ENCODE data around the gene PHPT1.
"Not testable (repeated sequence)": the region's sequence is repeated elsewhere in the genome, so short reads cannot be mapped to it uniquely, and the experiment has no call there.

PHPT1 gene

DNA sequence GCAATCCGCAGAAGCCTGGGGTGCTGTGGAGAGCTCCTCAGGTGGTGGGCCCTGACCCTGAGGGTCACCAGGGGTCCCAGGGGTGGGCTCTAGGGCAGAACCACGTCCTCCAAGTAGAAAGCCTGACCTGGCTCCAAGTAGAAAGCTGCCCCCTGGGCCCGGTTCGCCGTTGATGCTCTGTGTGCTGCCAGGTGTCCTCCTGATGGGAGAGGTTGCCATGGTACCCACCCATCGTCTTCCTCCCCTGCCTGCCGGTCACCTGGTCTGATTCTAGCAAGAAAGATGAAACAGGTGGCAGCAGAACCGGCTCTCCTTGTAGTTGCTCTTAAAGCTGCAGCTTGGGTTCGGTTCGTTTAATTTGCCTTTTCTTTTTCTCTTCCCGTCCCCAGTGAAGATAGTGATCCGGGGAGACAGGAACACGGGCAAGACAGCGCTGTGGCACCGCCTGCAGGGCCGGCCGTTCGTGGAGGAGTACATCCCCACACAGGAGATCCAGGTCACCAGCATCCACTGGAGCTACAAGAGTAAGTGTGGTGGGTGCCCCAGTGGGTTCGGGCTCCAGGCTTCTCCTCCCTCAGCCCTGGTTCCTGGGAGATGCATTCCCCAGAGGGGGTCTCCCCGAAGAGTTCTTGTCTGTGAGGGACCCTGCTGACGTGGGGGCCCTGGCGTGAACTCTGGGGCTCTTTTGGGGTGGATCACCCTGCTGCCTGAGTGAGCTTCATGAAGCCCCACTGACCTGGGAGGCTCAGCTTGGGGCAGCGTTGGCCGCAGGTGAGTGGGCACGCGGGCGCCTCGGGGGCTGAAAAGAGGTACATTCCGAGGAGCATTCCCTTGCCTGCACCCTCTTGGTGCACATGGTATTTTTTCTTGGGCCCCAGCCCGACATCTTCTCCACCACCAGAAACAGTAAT lies 25.8 kb upstream of the PHPT1 start:
- DNase-seq, result no peak

- no peak for DNase-seq
Observed at GRCh38 chr9:136824496-136825225, 24.5 kb upstream of the PHPT1 start.

- no peak for DNase-seq
Observed at GRCh38 chr9:136825295-136826187, 23.7 kb upstream of the PHPT1 start.

- DNase-seq, result no peak
Observed at GRCh38 chr9:136826188-136826541, 23.0 kb upstream of the PHPT1 start.

- DNase-seq, result no peak
Observed at GRCh38 chr9:136826703-136827582, 22.3 kb upstream of the PHPT1 start.

- no peak for DNase-seq
Observed at GRCh38 chr9:136827794-136828473, 21.3 kb upstream of the PHPT1 start.

DNA sequence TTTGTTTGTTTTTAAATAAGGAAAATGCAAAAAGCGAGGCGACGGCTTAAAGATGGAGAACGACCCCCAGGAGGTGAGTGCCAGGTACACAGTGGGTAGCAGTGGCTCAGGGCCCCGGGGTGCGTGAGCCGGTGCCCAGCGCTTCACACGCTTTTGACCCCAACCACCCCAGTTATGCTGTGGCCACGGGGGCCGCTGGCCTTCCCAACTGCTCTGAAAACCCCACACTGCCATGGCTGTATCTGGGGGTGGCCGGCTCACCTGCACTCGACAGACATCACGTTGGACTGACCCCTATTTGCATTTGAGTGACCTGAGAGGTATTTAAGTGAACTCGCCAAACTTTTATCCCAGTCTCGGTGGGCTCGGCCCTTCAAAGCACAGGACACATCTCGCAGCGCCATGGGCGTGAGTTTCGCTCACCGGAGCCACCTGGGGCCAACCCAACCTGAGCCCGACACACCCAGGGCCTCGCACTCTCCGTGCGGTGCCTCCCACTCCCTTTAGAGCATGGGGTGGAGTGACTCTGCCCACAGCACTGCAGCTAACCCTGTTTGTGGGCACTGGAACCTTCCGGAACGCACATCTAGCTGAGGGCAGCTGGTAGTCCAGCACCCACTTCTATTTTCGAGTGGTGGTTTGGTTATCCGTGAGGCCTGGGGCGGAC lies 20.6 kb upstream of the PHPT1 start:
- DNase-seq, result no peak

- no peak for DNase-seq
Observed at GRCh38 chr9:136829412-136829811, 19.8 kb upstream of the PHPT1 start.

GRCh38 chr9:136829981-136830885 lies 19.0 kb upstream of the PHPT1 start:
- DNase-seq, result no peak

GRCh38 chr9:136831002-136831719 lies 18.0 kb upstream of the PHPT1 start:
- no peak for DNase-seq

GRCh38 chr9:136831720-136832104 lies 17.5 kb upstream of the PHPT1 start:
- DNase-seq, result no peak

GRCh38 chr9:136832581-136832980 lies 16.6 kb upstream of the PHPT1 start:
- DNase-seq, result no peak

DNA sequence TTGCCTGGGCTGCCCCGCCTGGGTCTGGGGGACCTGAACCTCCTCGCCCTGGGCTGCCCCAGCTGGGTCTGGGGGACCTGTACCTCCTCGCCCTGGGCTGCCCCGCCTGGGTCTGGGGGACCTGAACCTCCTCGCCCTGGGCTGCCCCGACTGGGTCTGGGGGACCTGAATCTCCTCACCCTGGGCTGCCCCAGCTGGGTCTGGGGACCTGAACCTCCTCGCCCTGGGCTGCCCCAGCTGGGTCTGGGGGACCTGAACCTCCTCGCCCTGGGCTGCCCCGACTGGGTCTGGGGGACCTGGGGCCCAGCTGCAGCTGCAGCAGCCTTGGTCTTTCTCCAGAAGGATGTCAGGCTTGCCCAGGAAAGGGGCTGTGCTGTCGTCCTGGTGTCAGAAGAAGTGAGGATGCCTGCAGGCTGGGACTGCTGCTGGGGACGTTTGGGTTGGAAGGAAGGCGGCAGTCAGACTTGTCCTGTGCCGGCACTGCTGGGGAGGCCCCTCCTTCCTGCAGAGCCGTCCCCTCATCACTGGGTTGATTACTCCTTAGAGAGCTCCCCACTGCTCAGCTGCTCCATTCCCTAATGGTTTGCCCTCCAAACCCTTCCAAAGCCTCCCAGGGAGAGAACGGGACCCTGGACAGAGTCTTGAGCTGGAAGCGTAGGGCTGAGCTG lies 15.7 kb upstream of the PHPT1 start:
- DNase-seq, result not testable (repeated sequence)

DNA sequence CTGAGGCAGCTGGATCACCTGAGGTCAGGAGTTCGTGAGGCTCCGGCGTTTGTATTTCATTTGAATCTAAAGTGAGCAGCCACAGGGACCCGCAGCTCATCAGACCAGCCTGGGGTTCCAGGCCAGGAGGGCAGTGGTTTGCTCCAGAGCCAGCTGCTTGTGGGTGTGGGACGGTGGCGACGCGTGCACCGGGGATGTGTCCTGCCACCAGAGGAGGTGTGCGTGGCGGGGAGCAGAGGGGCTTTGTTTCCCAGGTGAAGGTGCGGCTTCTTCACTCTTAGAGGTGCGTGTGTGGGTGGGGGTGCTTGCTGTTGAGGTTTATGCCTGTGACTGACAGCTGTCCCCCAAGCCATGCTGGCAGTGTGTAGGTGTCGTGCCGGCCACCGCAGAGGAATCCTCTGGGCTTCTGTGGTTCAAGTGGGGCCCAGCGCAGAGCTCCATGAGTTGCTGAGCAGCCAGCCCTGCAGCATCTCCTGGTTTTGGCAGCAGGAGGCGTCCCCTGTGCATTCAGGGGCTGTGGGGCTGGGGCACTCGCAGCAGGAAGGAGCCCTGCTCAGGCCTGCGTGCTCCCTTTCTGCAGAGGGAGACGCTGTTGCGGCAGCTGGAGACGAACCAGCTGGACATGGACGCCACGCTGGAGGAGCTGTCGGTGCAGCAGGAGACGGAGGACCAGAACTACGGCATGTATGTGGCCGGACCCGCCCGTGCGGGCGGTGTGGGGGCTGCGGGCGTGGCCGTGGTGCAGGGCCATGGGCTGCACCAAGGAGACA lies 13.9 kb upstream of the PHPT1 start:
- DNase-seq, result no peak

DNA sequence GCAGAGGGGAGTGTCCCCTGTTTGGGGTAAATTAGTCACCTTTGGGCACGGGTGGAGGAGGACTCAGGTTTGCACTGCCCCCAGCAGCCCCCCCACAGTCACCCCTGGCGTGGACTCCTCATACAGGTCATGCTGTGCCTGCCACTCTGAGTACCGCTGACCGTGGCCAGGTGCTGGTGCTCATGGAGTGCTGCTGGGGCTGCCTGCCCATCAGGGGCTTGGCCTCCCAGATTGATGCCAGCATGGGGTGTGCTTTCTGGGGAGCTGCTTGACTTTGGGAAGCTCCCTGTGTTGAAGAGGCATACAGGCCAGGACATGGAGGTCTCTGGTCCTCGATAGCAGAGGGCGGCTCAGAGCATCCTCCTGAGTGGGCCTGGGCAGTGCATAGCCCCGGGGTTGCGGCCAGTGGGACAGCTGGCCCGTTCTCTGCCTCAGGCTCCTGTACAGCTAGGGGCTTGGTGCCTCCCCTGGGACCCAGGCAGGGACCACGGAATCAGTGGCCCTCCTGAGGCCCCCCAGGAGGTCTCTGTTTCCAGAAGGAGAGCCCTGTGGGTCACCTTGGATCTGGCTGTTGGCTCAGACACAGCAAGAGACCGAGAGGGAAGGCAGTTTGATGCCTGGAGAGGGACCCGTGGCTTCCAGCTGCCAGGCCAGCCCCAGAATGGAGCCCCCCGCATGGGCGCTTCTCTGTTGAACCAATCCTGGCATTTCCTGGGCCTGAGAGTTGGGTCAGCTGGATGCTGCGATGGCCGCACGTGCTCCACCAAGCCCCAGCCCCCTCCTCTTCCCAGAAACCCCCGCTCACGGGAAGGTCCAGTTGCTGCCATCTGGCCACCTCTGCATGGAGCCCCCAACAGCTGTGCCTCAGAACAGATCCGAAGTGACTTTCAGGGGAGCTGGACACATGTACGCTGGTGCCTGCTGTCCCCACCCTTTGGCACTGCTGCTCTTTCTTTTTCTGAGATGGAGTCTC lies 13.0 kb upstream of the PHPT1 start:
- DNase-seq, result no peak

- no peak for DNase-seq
Observed at GRCh38 chr9:136837146-136837855, 11.9 kb upstream of the PHPT1 start.
